HG03103 (cell line): ENCODE results near the gene SFMBT2.

Experiments
- ATAC-seq: cut with Tn5 transposase; IDR thresholded peaks from one replicate; pipeline ENCODE4 v1.9.1; 2021; ENCODE audit warnings: low read depth; ENCODE audit not compliant: unreplicated experiment

Gene SFMBT2

GRCh38 chr10:7410862-7411670 lies at the start of gene SFMBT2:
Gene SFMBT2, minus strand, starts transcription at chr10:7411034. Its CDS starts 29,136 bp downstream, at chr10:7381898.
- no peak for ATAC-seq

DNA sequence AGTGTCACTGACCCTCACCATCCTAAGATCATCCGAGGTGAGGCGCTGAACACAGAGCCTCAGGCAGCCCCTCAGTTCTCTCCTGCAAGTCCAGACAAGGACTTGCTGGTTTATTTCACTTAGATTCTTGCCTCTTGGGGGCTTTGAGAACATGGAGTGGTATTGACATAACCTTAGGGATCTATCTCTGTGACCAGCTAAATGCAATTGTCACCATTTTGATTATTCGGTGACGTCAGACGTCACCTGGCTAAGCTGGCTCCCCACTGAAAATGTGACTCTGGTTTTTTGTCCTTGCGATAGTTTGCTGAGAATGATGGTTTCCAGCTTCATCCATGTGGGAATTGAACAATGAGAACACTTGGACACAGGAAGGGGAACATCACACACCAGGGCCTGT lies 49.2 kb upstream of the SFMBT2 start:
- ATAC-seq, result no peak

GRCh38 chr10:7458556-7458955 lies 47.7 kb upstream of the SFMBT2 start:
- no peak for ATAC-seq

GRCh38 chr10:7457478-7458316 lies 46.9 kb upstream of the SFMBT2 start:
- peak; percentile 85 for ATAC-seq

- ATAC-seq, result no peak
Measured at GRCh38 chr10:7449063-7449695, 38.3 kb upstream of the SFMBT2 start.

DNA sequence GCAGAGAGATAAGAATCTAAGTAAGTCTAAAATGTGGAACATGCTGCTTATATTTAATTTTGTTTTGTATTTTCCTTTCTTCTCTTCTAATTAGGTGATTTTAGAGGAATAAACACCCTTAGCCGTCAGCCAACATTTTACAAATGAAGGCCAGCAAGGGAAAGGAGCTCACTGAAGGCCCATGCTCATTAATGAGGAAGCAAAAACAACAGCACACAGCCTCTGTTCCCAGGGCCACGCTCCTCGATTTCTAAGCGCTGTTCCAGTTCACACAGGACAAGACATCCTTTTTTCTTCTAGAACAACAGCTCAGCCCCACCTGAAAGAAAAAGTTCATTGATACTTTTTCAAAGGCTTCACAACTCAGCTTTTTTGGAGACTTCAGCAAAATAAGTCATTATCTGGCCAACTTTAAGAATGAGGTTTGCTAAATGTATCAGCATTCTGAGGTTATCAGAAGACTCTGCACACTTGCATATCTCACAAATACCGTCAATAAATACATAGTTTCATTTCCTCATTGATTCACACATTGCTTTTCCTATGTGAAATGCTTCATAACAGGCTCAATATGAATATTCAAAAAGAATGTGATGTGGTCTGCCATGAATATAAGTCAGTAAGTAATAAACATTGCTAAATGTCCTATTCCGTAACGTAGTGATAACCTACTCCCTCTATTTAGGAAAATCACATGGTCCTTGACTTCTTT lies 34.8 kb upstream of the SFMBT2 start:
- ATAC-seq, result peak; percentile 67

GRCh38 chr10:7444551-7445121 lies 33.8 kb upstream of the SFMBT2 start:
- no peak for ATAC-seq

GRCh38 chr10:7443036-7443435 lies 32.2 kb upstream of the SFMBT2 start:
- ATAC-seq, result no peak

DNA sequence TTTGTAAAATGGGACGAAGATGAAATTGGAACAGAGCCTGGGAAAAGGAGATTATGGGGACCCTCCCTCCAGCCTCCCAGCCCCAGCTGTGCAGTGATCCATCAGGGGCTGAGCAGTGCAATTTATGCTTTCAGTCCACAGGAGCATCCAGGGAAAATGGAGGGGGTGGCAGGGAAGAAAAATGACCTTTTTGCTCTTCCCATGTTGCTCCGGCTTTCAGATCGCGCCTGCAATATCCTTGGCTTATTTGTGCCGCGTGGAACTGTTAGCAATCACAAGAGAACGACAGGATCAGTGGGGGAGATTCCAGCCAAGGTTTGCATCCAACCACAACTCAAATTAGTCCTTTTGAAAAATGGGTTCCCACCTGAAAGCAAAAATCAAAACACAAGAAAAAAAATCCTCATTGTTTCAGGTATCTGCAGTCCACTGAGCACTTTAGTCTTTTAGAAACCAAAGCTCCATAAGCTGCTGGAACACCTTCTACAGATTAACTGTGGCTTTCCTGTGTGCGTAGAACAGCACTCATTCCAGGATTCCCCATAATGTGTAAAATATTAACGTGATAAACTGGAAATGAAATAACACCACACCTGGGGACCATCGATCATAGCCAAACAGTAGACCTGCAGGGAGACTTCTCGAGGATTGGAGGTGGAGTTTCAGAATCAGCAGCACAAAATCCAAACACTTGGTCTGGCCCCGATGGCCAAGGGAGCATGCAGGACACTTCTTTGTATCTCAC lies 30.7 kb upstream of the SFMBT2 start:
- no peak for ATAC-seq

- no peak for ATAC-seq
Measured at GRCh38 chr10:7439696-7440095, 28.9 kb upstream of the SFMBT2 start.

GRCh38 chr10:7438196-7438986 lies 27.6 kb upstream of the SFMBT2 start:
- no peak for ATAC-seq

DNA sequence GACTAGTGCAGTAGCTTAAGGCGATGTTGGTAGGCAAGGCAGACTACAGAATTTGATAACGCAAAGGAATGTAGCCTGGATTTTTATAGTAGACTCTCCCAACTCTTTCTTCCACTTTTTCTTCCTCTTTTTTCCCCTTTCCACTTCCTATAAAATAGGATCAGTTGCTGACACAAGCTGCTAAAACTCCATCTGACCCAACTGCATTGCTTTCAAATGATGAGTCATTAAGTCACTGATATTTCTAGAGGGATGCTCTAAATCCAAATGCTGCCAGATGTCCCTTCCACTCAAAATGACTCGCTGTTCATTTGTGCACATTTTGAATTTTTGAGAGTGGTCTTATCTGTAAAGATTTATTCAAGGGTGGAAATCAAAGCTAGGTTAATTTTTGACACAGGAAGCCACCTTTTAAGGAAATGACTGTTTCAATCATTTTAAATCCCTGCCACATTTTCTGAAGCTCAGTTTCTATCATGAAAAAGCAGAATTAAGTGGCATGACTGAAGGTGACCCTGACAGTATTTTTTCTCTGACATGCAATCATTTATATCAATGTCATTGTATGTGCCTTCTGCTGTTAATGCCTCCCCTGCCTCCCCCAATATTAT lies 25.8 kb upstream of the SFMBT2 start:
- no peak for ATAC-seq

DNA sequence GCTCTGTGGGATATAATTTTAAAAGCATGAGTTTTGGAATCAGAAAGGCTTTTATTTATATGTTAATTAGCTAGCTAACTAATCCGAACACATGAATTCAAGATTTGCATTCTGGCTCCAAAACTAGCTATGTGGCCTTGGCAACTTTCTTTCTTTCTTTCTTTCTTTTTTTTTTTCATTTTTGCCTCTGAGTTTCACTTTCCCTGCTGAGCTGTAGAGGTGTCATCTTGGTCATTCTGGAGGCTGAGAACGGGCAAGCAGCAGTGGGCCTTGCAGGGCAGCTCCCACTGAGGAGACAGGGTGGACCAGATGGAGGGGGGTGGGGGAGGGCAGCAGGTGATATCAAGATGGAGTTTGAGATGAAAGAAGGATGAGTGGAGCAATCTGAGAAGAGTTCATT lies 24.8 kb upstream of the SFMBT2 start:
- no peak for ATAC-seq

DNA sequence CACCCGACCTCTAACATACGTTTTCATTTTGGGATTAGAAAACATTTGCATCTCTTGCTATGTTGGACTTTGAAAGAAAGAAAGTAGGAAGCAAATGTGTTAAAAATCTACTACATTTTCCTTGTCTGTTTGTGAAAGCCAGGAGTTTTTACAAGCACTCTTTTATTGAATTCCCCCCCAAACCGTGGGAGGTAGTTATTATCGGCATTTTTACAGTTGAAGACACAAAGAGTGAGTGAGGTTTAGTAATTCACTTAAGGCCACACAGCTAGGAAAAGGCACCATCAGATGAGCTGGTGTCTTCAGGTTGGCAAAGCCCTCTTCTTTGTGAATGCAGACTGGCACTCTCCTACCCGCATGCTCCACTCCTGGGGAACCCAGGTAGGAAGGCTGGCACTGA lies 23.5 kb upstream of the SFMBT2 start:
- no peak for ATAC-seq

- no peak for ATAC-seq
Measured at GRCh38 chr10:7433861-7434260, 23.0 kb upstream of the SFMBT2 start.

GRCh38 chr10:7432884-7433726 lies 22.3 kb upstream of the SFMBT2 start:
- no peak for ATAC-seq

DNA sequence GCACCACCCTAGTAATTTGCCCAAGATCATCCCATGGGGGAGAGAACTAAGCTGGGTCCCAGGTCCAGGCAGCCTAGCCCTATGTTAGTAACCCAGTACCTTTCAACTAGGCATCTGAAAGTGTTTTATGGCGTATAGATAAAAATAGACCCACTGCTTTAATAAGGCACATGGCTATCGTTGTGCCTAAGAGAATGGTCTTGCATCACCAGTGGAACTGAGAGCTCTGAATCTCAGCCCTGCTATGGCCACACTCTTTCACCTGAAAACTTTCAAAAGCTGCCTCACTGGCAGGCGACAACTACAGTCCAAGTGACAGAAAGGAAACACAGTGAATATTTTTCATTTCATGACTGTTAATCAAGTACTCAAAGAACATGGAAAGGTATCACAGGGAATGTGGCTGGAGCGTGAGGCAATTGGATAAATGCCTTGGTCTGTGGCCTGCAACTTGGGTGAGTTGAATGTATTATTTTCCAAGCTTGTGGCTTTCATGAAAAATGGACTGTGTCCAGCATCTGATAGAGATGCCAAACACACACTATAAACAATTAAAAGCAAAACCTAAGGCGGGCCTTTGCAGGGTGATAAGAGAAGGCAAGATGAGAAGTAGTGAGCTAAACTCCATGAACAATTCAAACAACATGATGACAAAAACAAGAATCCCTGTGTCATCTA lies 18.0 kb upstream of the SFMBT2 start:
- ATAC-seq, result no peak
